GM10847 (cell line): Measurements from ENCODE around the gene ZNF699.

Source experiments
- POLR2A ChIP-seq: IDR thresholded peaks from 2 replicates; pipeline ENCODE4 v1.6.1; 2011; ENCODE audit not compliant: insufficient read length; ENCODE audit errors: extremely low read depth

The ZNF699 gene

GRCh38 chr19:9309139-9309973, at the start of gene ZNF699:
ZNF699 (minus strand) TSS chr19:9309838; CDS start chr19:9305119, 4,719 bp downstream.
- no peak for TF ChIP-seq POLR2A

- no peak for TF ChIP-seq POLR2A
Measured at GRCh38 chr19:9354651-9355050, 45.0 kb upstream of the ZNF699 start.

GRCh38 chr19:9353011-9353410, 43.4 kb upstream of the ZNF699 start:
- no peak for TF ChIP-seq POLR2A

- no peak for TF ChIP-seq POLR2A
Measured at GRCh38 chr19:9352505-9352904, 42.9 kb upstream of the ZNF699 start.

GRCh38 chr19:9348671-9349070, 39.0 kb upstream of the ZNF699 start:
- no peak for TF ChIP-seq POLR2A

GRCh38 chr19:9348253-9348652, 38.6 kb upstream of the ZNF699 start:
- TF ChIP-seq POLR2A, result no peak

- no peak for TF ChIP-seq POLR2A
Measured at GRCh38 chr19:9345005-9345404, 35.4 kb upstream of the ZNF699 start.

- TF ChIP-seq POLR2A, result no peak
Measured at GRCh38 chr19:9342610-9343304, 33.1 kb upstream of the ZNF699 start.

GRCh38 chr19:9329999-9330398, 20.4 kb upstream of the ZNF699 start:
- no peak for TF ChIP-seq POLR2A

- no peak for TF ChIP-seq POLR2A
Measured at GRCh38 chr19:9324584-9324962, 14.9 kb upstream of the ZNF699 start.

GRCh38 chr19:9323919-9324583, 14.4 kb upstream of the ZNF699 start, which contains the start of gene ZNF559:
ZNF559 (plus strand) TSS chr19:9324179; CDS start chr19:9338550, 14,371 bp downstream.
- TF ChIP-seq POLR2A, result no peak

GRCh38 chr19:9323557-9323918, 13.9 kb upstream of the ZNF699 start:
- no peak for TF ChIP-seq POLR2A

- no peak for TF ChIP-seq POLR2A
Measured at GRCh38 chr19:9321338-9321737, 11.7 kb upstream of the ZNF699 start.

GRCh38 chr19:9313756-9314155, 4.1 kb upstream of the ZNF699 start:
- TF ChIP-seq POLR2A, result no peak

GRCh38 chr19:9309974-9310446, 372 bp upstream of the ZNF699 start:
- no peak for TF ChIP-seq POLR2A

GRCh38 chr19:9308091-9308770, 1.4 kb downstream of the ZNF699 start:
- no peak for TF ChIP-seq POLR2A

- no peak for TF ChIP-seq POLR2A
Measured at GRCh38 chr19:9306443-9306842, 3.2 kb downstream of the ZNF699 start.
